ENCODE data around the gene CEP78.

The CEP78 gene

DNA sequence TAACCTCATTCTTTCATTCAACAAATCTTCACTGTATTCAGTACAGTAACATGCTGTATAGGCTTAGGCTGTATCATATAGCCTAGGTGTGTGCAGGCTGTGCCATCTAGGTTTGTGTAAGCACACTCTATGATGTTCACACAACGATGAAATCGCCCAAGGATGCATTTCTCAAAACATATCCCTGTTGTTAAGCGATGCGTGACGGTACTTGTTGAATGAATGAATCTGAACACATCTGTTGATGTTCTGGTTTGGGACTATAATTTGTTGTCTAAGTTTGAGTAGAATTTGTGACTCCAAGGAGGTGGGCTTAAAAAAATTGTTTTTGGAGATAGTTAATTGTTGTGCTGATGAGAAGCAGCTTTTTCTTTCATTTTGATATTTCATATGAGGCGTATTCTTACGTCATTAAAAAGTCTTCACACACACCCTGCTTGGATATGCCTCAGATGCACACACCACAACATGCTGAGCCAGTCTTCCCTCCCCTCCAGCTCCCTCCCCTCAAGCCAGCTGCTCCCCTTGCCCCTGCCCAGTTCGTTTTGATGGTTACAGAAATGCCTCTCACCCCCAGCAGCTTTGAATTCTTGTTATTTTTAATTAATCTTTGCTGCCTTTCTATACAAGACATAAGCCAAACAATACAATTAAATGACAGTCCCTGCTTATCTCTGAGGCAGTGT, 55.5 kb downstream of the CEP78 start:
- DNase-seq = no peak

DNA sequence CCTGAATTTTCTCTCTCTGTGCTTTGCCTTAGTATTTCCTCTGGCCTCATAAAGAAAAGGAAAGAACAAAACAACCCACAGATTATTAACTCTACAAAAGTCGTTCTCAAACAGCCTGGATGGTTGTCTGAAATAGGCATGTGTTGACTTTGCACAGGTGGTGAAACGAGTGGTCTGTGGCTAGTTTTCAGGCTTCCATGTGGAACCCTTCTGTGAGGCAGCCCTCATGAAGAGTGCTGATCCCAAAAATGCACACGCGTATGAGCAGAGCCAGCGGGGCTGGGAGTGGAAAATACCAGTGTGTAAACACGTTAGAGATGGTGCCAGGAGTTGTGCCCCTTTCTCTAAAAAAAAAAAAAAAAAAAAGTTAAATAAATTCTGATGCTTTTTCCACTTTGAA, 56.2 kb downstream of the CEP78 start:
- no peak for DNase-seq

DNA sequence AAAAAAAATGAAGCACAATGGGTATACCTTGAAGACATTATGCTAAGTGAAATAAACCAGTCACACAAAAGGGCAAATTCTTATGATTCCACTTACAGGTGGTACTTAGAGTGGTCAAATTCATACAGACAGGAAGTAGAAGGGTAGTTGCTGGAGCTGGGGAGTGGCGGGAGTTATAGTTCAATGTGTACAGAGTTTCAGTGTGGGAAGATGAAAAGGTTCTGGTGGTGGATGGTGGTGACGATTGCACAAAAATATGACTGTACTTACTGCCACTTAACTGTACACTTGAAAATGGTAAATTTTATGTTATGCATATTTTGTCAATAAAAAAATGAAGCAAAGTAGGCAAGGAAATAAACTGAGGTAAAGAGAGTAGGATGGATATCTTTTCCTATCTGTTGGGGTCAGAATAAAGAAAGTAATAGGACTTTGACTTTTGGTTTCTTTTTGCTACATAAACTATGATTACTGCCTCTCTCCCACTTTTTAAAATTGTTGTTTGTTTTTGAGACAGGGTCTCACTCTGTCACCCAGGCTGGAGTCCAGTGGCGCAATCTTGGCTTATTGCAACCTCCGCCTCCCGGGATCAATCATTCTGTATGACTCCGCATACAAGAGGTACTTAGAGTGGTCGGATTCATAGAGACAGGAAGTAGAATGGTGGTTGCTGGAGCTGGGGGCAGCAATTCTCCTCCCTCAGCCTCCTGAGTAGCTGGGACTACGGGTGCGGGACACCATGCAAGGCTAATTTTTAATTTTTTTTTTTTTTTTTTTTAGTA, 57.0 kb downstream of the CEP78 start:
- DNase-seq = no peak

DNA sequence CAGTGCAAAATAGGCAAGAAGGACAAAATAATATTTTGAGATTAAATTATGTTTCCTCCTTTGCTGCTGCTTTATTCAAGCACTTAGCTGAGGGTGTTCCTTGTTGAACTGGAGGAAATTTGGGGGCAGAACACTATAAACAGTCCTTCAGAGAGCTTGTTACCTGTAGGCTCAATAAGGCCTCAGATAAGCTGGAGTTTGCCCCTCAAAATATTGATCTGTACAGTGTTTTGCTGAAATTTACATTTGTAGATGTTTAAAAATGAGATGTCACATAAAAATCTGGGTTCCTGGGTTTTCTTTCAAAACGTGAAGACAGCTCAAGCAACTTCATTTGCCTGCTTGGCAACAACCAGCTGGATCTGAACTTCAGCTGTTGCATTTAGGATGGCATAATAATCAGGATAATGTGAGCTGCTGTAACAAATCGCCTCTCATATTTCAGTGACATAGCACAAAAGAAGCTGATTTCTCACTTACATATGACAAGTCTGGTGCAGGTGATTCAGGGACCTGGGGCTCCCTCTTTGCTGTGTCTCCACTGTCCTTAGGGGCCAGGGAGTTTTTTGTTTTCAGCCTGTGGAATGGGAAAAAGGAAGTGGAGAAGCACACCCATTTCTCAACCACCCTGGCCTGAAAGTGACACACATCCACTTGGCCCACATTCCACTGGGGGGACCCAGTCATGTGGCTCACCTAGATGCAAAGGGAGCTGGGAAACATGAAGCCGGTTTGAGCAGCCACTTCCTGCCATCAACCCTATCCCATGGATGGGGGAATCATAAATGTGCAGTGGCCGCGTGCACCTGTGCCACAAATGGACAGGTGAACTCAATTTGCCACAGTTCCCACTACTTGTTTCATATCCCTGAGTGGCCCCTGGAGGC, 58.7 kb downstream of the CEP78 start:
- no peak for DNase-seq

DNA sequence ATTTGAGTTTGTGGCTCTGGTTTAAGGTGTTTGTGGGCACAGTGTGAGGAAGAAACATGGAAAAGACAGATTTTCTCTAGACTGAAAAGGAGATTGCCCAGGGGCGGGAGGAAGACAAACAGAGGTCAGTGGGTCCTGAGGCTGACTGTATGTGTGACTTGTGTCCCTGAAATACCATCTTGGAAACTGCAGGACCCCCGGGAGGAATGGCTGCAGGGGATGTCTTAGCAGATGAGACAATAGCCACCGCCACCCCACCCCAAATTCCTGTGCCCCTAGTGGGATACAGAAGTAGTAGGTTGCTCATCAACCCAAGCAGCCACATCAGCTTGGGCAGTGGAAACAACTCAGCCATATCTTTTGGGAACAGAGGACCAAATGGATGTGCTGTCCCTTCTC, 59.3 kb downstream of the CEP78 start:
- no peak for DNase-seq

DNA sequence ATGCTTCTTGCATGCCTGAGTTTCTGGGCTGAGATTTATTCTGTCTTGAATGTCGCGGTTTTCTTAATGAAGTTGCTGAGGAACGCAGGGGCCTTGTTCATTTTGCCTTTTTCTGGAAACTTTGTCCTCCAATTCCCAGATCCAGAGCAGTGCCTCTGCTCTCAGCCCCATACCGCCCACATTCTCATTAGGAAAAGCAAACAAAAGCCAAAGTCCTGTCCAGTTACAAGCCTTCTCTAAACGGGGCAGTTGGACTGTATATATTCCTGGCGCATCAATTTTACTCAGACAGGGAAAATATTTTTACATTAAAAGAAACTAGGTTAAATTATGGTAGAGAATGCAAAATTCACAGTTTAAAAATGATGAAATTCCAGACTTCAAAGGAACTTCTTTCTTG, 59.9 kb downstream of the CEP78 start:
- DNase-seq = no peak

DNA sequence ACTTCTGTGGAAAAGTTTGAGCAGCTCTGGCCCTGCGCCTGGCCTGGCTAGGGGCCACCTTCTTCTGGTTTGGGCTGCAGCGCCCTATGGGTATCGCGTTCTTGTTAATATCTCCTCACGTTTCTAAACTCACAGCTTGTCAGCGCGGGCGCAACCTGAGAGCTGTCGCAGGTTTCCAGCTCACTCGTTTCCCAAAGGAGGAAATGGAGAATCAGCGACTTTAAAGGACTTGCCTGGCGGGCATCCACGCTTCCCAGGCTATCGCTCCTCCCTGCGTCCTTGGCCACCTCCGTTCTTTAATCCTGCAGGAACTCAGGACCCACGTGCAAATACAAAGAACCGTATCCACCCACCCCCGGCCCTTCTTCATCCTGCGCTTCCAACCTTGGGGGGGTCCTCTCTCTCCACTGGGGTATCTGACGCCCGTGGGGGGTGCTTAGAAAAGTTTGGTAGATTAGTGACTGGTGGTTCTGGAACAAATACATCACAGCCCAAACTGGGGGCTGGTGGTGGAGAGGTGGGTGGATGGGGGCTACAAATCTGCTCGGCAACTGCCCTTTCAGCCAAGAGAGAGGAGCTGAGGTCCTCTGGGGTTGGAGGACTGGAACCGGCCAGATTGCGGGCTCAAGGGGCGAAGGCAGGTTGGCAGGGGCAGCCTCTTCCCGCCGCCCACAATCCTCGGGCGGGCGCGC, 60.5 kb downstream of the CEP78 start:
- DNase-seq = no peak

DNA sequence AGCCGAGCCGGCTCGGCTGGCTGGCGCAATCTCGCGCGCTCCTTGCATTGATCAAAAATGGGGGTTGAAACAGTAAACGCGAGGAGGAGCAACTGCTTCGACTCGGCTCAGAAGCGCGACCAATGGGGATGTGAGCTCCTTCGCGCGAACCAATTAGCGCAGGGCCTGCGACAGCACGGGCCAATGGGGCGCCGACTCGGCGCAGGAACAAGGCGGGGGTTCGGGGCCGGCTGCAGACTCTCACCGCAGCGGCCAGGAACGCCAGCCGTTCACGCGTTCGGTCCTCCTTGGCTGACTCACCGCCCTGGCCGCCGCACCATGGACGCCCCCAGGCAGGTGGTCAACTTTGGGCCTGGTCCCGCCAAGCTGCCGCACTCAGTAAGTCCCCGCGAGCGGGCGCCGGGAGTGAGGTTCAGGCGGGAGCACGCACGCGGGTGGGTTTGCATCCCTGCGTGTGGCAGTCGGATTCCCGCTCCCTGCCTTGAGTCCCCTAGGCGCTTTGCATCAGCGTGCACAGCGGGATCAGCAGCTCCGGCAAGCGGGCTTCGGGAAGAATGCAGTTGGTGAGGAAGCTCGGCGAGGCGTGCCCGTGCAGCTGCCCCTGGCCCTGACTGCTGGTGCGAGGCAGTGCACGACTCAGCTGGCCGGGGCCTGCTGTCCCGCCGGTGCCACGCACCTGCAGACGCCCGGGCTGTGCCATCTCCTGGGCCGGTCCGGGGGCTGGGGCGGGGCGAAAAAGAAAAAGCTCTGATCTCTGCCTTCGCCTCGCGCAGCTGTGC, 61.2 kb downstream of the CEP78 start, which contains the start of gene PSAT1:
TSS of gene PSAT1 (plus strand) at position 233 of the 779 bp plus-strand sequence. CDS start at position 319, 86 bp downstream.
- peak; percentile 85 for DNase-seq

DNA sequence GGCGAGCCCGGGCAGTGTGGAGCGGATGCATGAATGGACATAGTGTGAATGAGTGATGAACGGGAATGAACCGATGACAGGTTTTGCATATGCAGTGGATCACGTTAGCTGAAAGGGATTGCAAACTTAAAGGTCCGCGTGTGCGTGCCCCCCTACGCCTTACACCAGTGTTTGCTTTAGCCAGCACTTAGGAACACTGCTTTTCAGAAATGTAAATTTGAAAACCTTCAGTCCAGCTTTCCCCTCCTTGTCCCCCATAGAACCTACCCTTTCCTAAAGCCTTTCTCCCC, 61.7 kb downstream of the CEP78 start:
- no peak for DNase-seq

DNA sequence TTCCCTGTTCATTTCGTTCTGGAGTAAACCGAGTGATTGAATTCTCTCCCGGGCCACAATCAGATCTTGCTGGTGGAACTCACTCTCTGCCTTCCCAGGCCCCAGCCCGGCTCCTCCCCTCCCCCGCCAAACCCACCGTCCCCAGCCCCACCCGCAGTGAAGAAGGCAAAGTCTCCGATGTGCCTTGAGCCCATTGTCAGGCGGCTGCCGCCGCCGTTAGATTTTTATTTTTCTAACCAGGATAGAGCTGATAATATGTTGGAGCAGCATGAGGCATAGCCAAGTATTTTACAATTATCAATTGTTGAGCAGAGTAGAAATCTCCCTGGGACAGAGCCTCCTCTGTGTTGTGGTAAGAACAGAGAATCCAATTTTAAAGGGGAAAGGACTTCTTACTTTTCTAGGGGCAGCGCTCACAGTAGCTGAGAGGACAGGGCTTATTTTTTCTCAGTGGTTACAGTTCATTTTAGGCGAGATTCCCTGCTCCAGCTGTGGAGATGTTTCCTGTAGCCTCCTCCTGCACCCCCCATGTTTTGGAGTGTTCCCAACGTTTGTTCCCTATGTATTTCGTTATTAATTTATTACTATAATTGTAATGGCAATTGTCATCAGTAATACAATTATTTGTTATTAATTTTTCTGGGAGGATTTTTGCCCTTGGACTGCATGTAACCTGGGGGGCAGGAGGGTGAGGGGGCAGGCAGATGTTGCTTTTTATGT, 62.3 kb downstream of the CEP78 start:
- DNase-seq = no peak

DNA sequence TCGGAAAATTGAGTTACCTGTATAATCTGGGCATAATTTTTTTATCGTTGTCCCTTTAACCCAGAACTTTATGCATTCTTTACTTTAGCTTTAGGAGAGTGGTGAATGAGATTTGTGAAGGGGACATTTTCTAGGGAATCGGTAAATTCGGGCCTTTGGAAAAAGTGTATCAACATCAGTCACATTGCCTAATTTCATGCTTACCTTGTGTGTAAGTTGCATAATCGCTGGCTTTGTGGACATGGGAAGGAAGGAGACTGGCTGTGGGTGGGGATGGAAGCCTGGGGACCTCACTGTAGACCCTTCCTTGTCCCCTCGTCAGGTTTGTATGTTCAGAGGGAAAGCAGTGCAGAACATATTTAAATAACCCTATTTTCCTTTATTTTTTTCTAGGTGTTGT, 64.3 kb downstream of the CEP78 start:
- DNase-seq = no peak

DNA sequence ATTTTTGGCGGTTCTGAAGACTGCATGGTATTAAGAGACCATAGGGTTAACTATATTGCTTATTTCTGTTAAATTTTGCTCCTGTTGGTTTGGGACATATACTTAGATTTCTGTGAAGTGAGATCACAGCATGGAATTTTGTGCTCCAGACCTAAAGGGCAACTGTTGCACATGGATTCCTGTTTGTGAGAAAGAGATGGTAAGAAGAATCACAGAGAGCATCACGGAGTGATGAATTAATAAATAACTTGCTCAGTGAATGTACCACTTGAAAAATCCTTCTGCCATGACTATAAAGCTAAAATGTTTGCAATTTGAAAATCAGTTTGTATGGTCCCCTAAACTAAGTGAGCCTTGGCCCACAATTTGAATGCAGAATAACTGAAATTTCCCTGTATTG, 65.6 kb downstream of the CEP78 start:
- DNase-seq = no peak

DNA sequence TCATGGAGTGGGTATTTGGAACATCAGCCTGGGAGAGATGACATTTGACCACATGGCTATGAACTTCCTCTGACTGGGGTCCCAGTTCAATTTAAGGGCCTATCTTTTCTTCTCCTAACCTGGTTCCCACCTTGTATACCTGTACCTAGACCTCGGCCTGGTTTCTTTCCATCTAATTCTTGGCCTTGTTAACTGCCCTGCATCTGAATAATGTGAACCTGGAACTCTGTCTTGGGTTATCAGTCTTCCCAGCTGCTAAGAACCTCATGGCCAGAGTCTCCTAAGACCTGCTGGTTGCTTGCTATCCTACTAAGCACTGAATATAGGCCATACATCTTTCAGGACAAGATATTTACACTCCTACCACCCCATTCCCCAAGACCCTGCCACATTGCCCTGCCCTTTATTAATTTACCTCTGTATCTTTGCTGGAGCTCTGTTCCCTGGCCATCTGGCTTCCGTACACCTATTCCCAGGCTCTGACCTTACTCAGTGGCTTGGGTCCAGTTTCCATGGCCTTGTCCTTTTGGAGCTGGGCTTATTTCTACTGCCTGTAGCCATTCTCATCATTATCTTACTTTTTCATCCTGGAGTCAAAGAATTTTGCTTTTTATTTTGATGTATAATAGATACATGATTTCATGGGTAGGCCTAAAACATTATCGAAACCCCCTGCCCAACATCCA, 67.6 kb downstream of the CEP78 start:
- no peak for DNase-seq

DNA sequence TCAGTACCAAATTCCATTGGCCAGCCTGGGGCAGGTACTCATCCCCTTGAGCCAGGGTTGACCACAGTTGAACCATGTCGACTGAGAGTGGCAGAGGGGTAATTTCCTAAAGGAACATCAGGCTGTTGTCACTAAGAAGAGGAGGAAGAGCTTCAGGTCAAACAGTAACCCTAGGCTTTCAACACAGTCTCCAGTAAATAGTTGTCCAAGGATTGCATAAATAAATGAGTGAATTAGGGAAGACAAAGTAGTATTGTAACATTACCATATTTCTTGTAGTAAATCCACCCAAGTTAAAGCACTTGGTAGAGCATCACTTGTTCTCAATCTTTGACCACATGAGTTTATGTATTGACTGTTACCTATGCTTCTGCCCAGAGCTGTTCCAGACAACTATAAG, 68.5 kb downstream of the CEP78 start:
- DNase-seq = no peak

DNA sequence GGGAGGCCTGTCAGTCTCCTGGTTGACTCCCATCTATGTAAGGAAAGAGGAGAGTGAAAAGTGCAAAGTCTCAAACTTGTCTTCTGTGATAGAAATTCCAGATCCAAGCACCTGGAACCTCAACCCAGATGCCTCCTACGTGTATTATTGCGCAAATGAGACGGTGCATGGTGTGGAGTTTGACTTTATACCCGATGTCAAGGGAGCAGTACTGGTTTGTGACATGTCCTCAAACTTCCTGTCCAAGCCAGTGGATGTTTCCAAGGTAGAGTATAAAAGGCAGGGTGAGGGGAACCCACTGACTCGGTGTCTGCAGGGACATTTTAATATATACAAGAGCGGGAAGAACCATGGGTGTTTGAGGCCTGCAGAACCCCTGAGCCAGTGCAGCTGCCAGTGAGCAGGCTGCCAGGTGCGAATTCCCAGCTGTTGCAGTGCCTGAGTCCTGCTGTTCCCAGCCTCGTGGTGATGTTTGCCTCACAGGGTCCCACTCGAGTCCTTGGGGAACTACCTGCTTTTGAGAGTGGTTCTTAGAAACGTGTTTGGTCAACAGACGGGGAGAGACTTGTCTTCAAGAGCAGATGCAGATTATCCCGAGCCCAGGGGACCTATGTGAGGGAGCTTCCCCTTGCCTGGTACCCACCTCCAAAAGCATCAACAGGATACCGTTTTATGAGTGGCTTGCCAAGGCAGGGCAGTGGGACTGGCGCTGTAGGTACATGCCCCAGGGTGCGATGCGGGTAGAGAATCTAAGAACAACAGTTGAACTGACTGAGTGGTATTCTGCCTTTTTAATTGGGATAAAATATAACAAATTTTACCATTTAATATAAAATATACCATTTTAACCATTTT, 70.6 kb downstream of the CEP78 start:
- DNase-seq = no peak

DNA sequence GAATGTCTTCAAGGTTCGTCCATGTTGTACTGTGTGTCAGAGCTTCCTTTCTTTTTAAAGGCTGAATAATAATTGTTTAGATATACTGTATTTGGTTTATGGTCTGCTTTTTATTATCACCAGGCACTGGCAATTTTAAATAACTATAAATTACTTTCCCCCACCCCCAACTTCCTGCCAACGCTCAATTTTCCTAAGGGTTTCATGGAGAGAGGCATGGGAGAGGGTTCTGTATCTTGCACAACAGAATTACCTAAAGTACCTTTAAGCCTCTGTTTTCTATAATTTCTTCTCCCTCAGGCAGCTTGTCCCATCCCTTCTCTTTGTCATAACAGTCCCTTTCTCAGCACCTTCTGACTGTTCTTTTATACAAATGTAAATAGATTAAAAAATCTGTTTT, 71.5 kb downstream of the CEP78 start:
- no peak for DNase-seq

DNA sequence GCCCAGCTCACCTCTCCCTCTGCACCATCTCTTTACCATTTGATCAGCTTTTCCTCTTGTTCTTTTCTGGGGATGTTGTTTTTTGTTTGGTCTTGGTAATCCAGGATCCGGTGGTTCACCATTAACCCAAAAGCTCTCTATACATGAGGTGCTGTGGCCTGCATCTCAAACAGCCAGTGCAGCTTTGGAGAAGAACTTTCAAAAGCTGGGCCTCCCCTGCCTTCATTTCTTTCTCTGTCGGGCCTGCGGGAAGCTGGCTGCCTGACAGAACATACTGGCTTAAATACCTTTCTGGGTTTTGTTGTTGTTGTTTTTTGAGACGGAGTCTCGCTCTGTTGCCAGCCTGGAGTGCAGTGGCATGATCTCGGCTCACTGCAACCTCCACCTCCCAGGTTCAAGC, 73.2 kb downstream of the CEP78 start:
- no peak for DNase-seq

DNA sequence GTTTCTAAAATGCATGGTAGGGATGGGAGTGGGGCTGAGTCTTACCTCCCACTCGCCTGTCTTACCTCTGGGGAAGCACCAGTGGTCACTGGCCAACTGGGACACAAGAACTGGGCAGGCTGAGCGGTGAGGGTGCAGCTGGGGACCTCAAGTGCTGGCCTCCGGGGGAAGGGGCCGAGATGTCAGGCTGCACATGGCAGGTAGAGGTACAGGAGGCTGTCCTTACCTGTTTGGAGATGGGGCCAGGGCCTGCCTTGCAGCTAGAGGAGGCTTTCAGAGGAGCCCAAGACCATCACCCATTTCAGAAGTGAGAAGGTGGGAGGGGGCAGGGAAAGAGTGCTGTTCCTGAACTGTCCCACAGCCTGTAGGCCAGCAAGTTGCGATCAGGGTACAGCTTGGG, 75.2 kb downstream of the CEP78 start:
- no peak for DNase-seq

DNA sequence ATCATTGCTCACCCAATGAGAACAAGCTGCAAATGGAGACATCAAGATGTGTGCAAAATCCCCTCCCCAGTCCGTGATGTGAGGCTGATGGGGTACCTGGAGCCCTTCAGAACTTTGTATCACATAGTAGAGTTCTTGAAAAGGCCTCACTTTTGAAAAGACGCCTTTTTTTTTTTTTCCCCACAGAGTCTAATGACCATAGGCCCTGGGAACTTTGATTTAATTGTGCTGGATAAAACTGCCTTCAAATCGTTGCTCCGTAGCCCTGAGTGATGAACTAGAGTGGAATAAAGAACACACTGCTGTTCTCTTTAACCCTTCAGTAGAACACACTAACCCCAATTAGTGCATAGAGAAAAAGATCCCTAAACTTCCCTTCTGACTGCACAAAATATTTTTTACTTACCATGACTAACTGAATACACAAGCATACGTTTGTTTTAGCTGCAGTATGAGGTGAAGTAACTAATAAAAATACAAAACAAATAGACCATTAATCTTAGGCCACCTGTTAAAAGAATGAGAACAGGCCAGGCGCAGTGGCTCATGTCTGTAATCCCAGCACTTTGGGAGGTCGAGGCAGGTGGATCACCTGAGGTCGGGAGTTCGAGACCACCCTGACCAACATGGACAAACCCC, 76.1 kb downstream of the CEP78 start:
- DNase-seq = no peak

DNA sequence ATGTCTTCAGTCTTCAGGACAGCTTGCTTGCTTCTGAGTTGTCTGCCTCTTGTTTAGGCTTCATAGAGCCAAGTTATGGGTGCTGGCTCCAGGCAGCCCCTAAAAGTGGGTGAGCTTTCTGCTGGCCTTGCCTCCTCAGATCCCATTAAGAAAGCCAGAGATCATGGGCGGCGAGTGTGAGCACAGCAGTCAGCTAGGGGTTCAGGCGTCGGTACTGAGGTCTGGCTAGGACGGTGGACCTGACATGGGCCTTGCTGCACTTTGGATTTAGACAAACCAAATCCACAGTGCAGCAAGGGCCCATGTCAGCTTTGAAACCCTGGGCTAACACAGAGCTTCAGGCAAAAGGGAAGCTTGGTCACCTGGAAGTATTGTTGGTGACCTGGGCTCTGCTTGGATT, 78.7 kb downstream of the CEP78 start:
- DNase-seq = no peak
